Stimulated activated CD4-positive, alpha-beta T cell treated with anti-CD3 and anti-CD28 coated beads, Interleukin-4, amount 100 ng/mL, for 48 hours (primary cell): ENCODE results near the gene MED15.
A peak's percentile ranks its signal among the peaks of the same experiment; 100 is the strongest.
"Not testable (repeated sequence)": the region's sequence is repeated elsewhere in the genome, so short reads cannot be mapped to it uniquely, and the experiment has no call there.

Experiments used
- DNase-seq, 2 donors: peaks; one replicate each; pipeline ENCODE4 v3.0.0-alpha.2; 2020; ENCODE audit warnings: low read depth in 2 of 2

MED15 gene

GRCh38 chr22:20602609-20603164 lies 95.3 kb downstream of the MED15 start:
- no peak for DNase-seq

DNA sequence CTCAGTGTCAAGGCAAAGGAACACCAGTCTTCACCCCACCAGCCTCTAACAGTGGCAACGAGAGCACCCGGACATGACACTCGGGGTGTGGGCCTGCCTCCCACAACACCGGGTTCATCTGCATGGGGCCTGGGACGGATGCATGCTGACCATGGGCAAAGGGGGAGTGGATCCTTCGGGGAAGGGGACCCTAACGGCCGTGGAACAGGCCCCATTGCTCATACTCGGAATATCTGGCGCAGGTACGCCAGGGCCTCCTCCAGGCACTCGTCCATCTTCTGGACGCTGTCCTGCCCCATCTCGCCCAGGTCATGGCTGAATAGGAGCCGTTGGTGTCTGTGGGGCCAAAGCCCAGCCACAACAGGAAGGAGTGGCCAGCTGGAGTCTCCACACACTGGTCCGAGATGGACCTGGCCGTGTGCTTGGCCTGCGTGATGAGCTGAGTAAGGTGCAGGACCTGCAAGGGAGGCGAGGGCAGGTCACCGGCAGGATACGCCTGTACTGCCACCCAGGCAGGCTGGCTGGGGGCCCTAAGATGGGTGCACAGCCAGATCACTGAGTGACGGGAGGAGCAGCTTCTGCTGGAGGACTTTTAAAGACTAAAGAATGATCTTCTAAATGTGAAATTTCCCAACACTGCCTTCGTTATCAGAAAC lies 96.8 kb downstream of the MED15 start:
- no peak for DNase-seq

DNA sequence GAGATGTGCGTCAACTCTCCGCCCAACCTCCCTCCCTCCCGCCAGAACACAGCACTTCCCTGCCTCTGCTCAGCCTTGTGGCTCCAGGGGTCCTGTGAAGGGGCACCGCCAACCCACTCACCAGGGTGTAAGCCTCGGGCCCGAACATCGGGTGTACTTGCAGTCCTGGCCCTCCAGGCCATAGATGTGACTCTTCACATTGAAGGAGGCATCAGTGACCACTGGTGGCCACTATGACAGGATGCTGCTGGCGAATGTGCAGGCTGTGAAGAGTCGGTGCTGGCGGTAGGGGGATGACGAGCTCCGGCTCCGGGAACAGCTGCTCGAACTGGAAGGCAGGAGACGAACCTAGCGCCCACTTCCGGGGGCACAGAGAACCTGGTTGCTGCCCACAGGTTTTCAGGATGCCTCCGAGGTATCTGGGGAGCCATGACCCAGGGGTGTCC lies 97.4 kb downstream of the MED15 start:
- DNase-seq = no peak

GRCh38 chr22:20605328-20605727 lies 97.9 kb downstream of the MED15 start:
- no peak for DNase-seq

- peak; percentile 50 to 56 for DNase-seq
Measured at GRCh38 chr22:20606041-20606783, 98.8 kb downstream of the MED15 start.

GRCh38 chr22:20606784-20607128 lies 99.3 kb downstream of the MED15 start:
- no peak for DNase-seq

DNA sequence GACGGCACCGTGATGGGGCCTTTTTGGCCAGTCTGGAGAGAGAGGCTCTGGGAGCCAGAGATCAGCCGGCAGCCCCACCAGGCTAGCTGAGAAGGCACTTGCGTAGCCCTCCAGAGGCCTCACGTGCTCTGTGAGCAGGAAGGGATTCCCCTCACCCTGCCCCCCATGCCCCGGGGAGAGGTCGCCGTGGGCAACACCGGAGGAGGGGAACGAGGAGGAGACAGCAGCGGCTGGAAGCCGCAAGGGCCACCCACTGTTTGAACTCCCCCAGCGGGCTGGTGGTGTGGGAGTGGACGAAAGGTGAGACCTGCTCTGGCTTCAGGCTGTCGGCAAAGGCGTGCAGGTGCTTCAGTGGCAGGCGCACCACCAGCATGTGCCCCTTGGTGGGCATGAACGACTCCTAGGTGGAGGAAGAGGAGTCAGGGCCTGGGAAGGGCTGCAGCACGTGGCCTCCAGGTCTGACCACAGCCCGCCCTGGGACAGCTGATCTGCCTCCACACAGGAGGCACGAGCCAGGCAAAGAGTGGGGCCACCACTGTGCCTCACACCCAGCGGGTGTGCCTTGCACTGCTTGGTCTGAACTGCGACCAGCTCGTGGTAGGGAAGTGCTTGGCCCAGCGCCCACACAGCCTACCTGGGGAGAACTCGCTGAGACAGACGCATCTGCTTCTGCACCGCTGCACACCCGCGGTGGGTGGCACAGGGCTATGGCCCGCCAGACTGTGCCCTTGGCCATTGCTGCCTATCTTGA lies 99.9 kb downstream of the MED15 start:
- DNase-seq = no peak

GRCh38 chr22:20610243-20610686 lies 102.9 kb downstream of the MED15 start:
- no peak for DNase-seq

GRCh38 chr22:20610757-20611156 lies 103.3 kb downstream of the MED15 start:
- no peak for DNase-seq

DNA sequence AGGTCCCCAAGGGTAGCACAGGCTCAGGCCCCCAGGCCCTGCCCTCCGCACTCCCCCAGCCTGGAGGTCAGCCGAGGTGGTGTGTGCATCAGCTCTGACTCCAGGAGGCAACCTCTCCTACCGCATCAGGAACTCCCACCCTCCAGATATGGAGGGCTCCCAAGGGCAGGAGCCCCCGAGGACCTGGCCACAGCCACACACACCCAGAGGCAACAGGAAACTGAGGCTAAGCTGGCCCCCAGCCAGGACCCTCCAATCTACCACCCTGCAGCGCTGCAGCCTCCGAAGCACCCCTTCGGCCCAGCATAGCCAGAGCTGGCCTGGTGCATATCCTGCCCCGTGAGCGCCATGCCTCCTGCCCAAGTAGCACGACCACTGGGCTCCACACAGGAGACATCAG lies 104.0 kb downstream of the MED15 start:
- no peak for DNase-seq

DNA sequence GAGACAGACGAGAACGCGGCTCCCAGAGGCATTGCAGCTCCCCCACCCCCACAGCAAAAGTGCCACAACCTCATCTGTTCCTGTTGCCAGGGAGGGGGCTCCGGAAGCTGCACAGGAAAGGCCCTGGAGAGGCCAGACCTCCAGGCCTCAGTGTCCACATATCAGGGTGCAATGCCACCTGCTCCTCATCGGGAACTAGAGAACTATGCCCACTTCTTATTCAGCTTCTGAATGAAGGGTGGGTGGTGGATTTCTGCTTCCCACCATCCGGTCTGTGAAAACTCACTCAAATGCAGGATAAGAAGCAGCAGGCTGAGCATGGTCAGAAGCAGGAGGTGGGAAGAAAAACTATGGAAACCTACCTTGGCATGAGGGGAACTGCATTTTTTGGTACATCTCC lies 105.9 kb downstream of the MED15 start:
- no peak for DNase-seq

DNA sequence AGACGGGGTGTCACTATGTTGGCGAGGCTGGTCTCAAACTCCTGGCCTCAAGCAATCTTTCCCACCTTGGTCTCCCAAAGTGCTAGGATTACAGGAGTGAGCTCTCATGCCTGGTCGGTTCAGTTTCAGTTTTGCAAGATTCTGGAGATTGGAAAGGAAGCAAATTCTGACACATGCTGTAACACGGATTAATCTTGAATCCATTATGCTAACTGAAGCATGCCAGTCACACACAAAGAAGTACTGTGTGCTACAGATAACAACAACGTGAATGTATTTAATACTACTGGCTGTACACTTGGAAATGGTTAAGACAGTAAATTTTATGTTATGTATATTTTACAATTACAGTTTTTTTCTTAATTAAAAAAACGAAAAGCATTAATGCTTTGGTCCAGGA lies 107.6 kb downstream of the MED15 start:
- DNase-seq = no peak

- no peak for DNase-seq
Measured at GRCh38 chr22:20615533-20616450, 108.4 kb downstream of the MED15 start.

DNA sequence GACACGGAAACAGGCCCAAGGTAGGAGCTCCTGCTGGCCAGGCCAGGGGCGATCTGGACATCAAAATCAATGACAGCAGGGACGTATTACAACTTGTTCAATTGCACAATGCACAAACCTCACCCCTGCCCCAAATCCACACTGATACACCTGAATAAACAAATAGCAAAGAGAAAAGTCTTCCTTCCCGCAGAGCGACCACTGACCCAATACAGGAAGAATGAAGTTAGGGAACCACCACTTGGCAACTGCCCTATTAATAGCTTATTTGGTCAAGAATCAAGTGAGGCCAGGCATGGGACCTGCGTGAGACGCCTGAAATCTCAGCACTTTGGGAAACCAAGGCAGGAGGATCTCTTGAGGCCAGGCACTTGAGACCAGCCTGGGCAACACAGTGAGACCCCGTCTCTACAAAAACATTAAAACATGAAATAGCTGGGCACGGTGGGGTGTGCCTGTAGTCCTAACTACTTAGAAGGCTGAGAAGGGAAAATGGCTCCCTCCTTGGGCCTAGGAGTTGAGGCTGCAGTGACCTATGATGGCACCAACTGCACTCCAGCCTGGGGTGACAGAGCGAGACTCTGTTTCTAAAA lies 109.1 kb downstream of the MED15 start:
- DNase-seq = no peak

- DNase-seq = no peak
Measured at GRCh38 chr22:20618488-20618887, 111.1 kb downstream of the MED15 start.

GRCh38 chr22:20619045-20619892 lies 111.9 kb downstream of the MED15 start:
- no peak for DNase-seq

DNA sequence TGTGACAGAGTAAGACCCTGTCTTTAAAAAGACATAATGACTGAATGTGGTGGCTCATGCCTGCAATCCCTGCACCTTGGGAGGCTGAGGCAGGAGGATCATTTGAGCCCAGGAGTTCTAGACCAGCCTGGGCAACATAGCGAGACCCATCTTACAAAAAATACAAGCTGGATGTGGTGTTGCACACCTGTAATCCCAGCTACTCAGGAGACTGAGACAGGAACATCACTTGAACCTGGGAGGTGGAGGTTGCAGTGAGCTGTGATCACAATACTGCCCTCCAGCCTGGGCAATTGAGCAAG lies 112.4 kb downstream of the MED15 start:
- not testable (repeated sequence) for DNase-seq

DNA sequence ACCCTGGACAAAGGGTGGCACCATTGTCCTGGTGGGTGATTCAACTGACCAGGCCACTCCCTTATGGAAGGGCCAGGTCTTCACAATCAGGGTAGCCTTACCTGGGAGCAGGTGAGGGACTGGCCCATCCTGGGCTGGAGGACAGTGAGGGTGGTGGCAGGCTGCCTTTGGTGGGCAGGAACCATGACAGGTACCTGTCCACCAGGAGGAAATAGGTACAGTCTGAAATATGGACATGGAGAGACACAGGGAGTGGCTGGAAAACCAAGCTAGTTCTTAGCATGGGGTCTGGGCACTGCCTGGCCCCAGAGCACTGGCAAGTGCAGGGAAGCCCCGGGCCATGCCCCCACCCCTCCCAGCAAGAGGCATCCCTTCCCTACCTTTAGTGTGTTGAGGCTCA lies 113.8 kb downstream of the MED15 start:
- DNase-seq = no peak

- DNase-seq = no peak
Measured at GRCh38 chr22:20622650-20623339, 115.4 kb downstream of the MED15 start.
